OCI-LY7 (cell line): ENCODE results near the gene GLCCI1. TPM values are rescaled to one million over a fixed set of nuclear protein-coding genes. Genes with fewer than 3 reads are reported as not detected.

Experiments used
- BruUV-seq: library from RNA; stranded (reverse); fragments of 400-500 nt; replicated peaks from 2 replicates; lab custom pipeline; 2021; lab: Mats Ljungman, UMichigan
- CTCF ChIA-PET: fragments of 300-600 bp; sonication (Branson Sonifier 250); formaldehyde crosslinking; loops from one replicate; lab custom pipeline; 2022; ENCODE audit warnings: antibody characterized with exemption; ENCODE audit not compliant: unreplicated experiment; lab: Charles Lee
- POLR2A ChIA-PET: fragments of 300-600 bp; sonication (Branson Sonifier 250); formaldehyde crosslinking; loops from one replicate; lab custom pipeline; 2022; ENCODE audit warnings: antibody characterized with exemption; lab: Charles Lee
- DNase-seq: peaks from one replicate; pipeline ENCODE4 v3.0.0-alpha.2; 2015; ENCODE audit warnings: low spot score
- H2AFZ ChIP-seq: fragments of 200-600 bp; sonication (generic), shearing (Covaris generic); 2 replicates; pipeline ENCODE4 v1.6.1; 2014; ENCODE audit warnings: mild to moderate bottlenecking, antibody characterized with exemption, low read length, moderate library complexity
- H3K27ac ChIP-seq: fragments of 200-600 bp; sonication (generic); 2 replicates; pipeline ENCODE4 v1.5.1; 2014; ENCODE audit warnings: mixed run types, low read depth, mild to moderate bottlenecking, moderate library complexity, low read length, inconsistent platforms; ENCODE audit not compliant: poor library complexity, severe bottlenecking
- H3K36me3 ChIP-seq: fragments of 200-600 bp; sonication (generic); 2 replicates; pipeline ENCODE4 v1.6.1; 2014; ENCODE audit warnings: mild to moderate bottlenecking, antibody characterized with exemption, low read length, moderate library complexity, mixed read lengths; ENCODE audit not compliant: insufficient read depth
- H3K4me1 ChIP-seq: fragments of 200-600 bp; sonication (generic); 2 replicates; pipeline ENCODE4 v1.5.1; 2014; ENCODE audit warnings: mild to moderate bottlenecking, low read length; ENCODE audit not compliant: insufficient read depth, poor library complexity, severe bottlenecking
- H3K4me2 ChIP-seq: fragments of 200-600 bp; sonication (generic); 2 replicates; pipeline ENCODE4 v1.6.1; 2014; ENCODE audit warnings: mild to moderate bottlenecking, low read length
- H3K4me3 ChIP-seq: fragments of 200-600 bp; sonication (generic); 2 replicates; pipeline ENCODE4 v1.5.1; 2014; ENCODE audit warnings: mild to moderate bottlenecking, low read depth, low read length; ENCODE audit not compliant: poor library complexity, severe bottlenecking
- H3K79me2 ChIP-seq: fragments of 200-600 bp; sonication (generic); 2 replicates; pipeline ENCODE4 v1.6.1; 2016; ENCODE audit warnings: low read depth, mild to moderate bottlenecking, low read length, moderate library complexity, mixed read lengths; ENCODE audit not compliant: insufficient read depth
- H3K9me2 ChIP-seq: fragments of 200-600 bp; sonication (generic); 2 replicates; pipeline ENCODE4 v1.6.1; 2016; ENCODE audit warnings: mild to moderate bottlenecking, low read length, mixed read lengths; ENCODE audit not compliant: insufficient read depth
- H3K9me3 ChIP-seq: fragments of 200-600 bp; sonication (generic); 2 replicates; pipeline ENCODE4 v1.6.1; 2014; ENCODE audit warnings: mild to moderate bottlenecking, mixed run types, low read length, mixed read lengths
- H4K20me1 ChIP-seq: fragments of 200-600 bp; sonication (generic); 2 replicates; pipeline ENCODE4 v1.6.1; 2014; ENCODE audit warnings: mild to moderate bottlenecking, antibody characterized with exemption, low read length, moderate library complexity, mixed read lengths; ENCODE audit not compliant: insufficient read depth
- EZH2phosphoT487 ChIP-seq: fragments of 200-600 bp; sonication (generic); IDR thresholded peaks from 2 replicates; pipeline ENCODE4 v1.6.1; 2018; ENCODE audit warnings: low read depth, borderline replicate concordance, mild to moderate bottlenecking, mixed run types, antibody characterized with exemption, low read length, moderate library complexity, mixed read lengths
- intact Hi-C: fragments of 100-400 bp; cut with micrococcal nuclease; formaldehyde crosslinking; loops from one replicate; pipeline ENCODE4 v1.10.0; 2022; ENCODE audit not compliant: unreplicated experiment
- total RNA-seq, 2 experiments: library from RNA; depleted of rRNA in 1 of 2; stranded (reverse); fragments of >200 nt in 1 of 2; shearing (Covaris generic) in 1 of 2; gene quantifications; 2 replicates each; pipeline ENCODE4 v1.2.3, GENCODE V29; 2014 to 2022
- TF ChIP-seq, protein P1 (sequence below): fragments of 200-600 bp; sonication (generic); conservative IDR thresholded peaks from 2 replicates; pipeline ENCODE4 v1.5.1; 2014; ENCODE audit warnings: mild to moderate bottlenecking, antibody characterized with exemption, low read length, moderate library complexity, mixed read lengths

Gene GLCCI1
- total RNA-seq, 2 experiments from 2014 or later: 21.3 to 85.6 TPM

DNA sequence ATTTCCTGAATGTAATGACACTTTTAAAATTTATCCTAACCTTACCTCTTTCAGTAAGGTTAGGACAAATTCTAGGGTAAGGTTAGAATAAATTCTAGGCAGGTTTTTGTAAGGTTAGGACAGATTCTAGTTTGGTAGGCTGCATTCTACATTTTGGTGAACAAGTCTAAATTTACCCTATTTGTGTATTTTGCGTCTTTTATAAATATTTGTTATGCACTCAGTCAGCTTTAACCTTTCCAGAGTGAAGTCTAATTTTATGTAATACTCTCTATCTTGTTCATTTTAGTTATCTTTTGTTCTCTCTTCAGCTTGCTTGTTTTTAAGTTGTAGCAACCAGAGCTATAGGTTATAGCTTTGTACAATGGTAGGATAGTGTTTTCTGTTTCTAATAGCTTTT is 54.0 kb downstream of the GLCCI1 start:
- POLR2A ChIA-PET: interaction anchor here (0.7 to 0.8 kb wide), 2 partner anchors 17 to 50 kb away, joined by 3 read pairs; no protein-coding TSS in a partner anchor
- no peak overlapping the region for H3K4me3 ChIP-seq
- no TSS peak for BruUV-seq
- H3K4me1 ChIP-seq: no peaks in the 10 kb centered on the region
- CTCF ChIA-PET: no interaction called here
- no peaks in the 10 kb centered on the region for H4K20me1 ChIP-seq
- intact Hi-C loops: no loop called here
- H2AFZ ChIP-seq: no peak overlapping the region
- no peak overlapping the region for H3K4me2 ChIP-seq
- H3K9me2 ChIP-seq: no peaks in the 10 kb centered on the region
- DNase-seq: no peak
- no peak overlapping the region for H3K27ac ChIP-seq
- H3K79me2 ChIP-seq: peaks cover 9% of the 10 kb centered on the region; the same call in 1 of the 2 replicates
- TF ChIP-seq EZH2phosphoT487: no peak
- TF ChIP-seq, protein P1, sequence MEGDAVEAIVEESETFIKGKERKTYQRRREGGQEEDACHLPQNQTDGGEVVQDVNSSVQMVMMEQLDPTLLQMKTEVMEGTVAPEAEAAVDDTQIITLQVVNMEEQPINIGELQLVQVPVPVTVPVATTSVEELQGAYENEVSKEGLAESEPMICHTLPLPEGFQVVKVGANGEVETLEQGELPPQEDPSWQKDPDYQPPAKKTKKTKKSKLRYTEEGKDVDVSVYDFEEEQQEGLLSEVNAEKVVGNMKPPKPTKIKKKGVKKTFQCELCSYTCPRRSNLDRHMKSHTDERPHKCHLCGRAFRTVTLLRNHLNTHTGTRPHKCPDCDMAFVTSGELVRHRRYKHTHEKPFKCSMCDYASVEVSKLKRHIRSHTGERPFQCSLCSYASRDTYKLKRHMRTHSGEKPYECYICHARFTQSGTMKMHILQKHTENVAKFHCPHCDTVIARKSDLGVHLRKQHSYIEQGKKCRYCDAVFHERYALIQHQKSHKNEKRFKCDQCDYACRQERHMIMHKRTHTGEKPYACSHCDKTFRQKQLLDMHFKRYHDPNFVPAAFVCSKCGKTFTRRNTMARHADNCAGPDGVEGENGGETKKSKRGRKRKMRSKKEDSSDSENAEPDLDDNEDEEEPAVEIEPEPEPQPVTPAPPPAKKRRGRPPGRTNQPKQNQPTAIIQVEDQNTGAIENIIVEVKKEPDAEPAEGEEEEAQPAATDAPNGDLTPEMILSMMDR: no peak
- peaks cover 76% of the 10 kb centered on the region for H3K36me3 ChIP-seq
- peaks cover 21% of the 10 kb centered on the region for H3K9me3 ChIP-seq

DNA sequence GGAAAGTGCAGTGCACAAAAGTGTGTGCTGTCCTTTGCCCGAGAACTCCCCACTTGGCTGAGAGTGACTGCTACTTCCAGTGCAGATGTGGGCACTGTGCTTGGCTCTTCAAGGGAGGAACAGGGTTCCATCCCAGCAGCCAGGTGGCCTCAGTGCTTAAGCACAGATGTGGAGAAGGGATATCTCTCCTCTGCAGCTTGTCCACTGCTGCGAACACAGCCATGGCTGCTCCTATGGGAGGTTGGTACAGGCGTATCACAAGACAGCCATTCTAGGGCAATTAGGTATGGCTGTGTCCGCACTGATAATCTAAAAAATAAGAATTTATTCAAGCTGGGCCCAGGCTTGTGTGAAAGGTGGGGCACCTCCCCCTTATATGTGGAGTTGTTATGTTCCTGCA is 66.6 kb downstream of the GLCCI1 start:
- POLR2A ChIA-PET: interaction anchor here (0.6 to 1.4 kb wide), 5 partner anchors 16 to 272 kb away, joined by 3 to 5 read pairs (median 4); no protein-coding TSS in a partner anchor
- H3K9me3 ChIP-seq: 0 out of 2 replicates have a peak, but pooled peaks cover 10% of the 10 kb centered on the region
- intact Hi-C loops: loop anchor here (5.0 kb wide), 2 partner anchors 157 to 273 kb away; no protein-coding TSS in a partner anchor
- peaks cover 10% of the 10 kb centered on the region for H3K4me1 ChIP-seq
- TF ChIP-seq EZH2phosphoT487: no peak
- TF ChIP-seq, protein P1: no peak
- no peak overlapping the region for H3K4me3 ChIP-seq
- no peak overlapping the region for H3K4me2 ChIP-seq
- H2AFZ ChIP-seq: no peak overlapping the region
- DNase-seq: no peak
- no peak overlapping the region for H3K27ac ChIP-seq
- H3K36me3 ChIP-seq: peaks cover 47% of the 10 kb centered on the region
- H3K9me2 ChIP-seq: no peaks in the 10 kb centered on the region
- H3K79me2 ChIP-seq: no peaks in the 10 kb centered on the region
- H4K20me1 ChIP-seq: no peaks in the 10 kb centered on the region
- no TSS peak for BruUV-seq
- CTCF ChIA-PET: interaction anchor here (0.6 to 1.5 kb wide), 4 partner anchors 39 to 354 kb away, joined by 3 to 5 read pairs (median 3); no protein-coding TSS in a partner anchor
